ENCODE data around the gene HJV.
A peak's percentile ranks its signal among the peaks of the same experiment; 100 is the strongest.
"Not testable (repeated sequence)": the region's sequence is repeated elsewhere in the genome, so short reads cannot be mapped to it uniquely, and the experiment has no call there.

Gene HJV

GRCh38 chr1:146021622-146022402 is at the start of gene HJV:
HJV (minus strand) TSS chr1:146021735; CDS start chr1:146020231, 1,504 bp downstream.
- DNase-seq (ENCODE audit: low read depth, low spot score): no peak

- DNase-seq (ENCODE audit: low read depth, low spot score): not testable (repeated sequence)
These were observed 37.6 kb upstream of the HJV start for GRCh38 chr1:146059148-146059547.

GRCh38 chr1:146051852-146052676 is 30.5 kb upstream of the HJV start:
- DNase-seq (ENCODE audit: low read depth, low spot score): peak; percentile 96

GRCh38 chr1:146051452-146051851 is 29.9 kb upstream of the HJV start:
- no peak for DNase-seq (ENCODE audit: low read depth, low spot score)

- DNase-seq (ENCODE audit: low read depth, low spot score): not testable (repeated sequence)
These were observed 29.1 kb upstream of the HJV start for GRCh38 chr1:146050652-146050963.

- DNase-seq (ENCODE audit: low read depth, low spot score): not testable (repeated sequence)
These were observed 28.5 kb upstream of the HJV start for GRCh38 chr1:146049866-146050651.

GRCh38 chr1:146049436-146049835 is 27.9 kb upstream of the HJV start:
- peak; percentile 48 for DNase-seq (ENCODE audit: low read depth, low spot score)

- DNase-seq (ENCODE audit: low read depth, low spot score): peak; percentile 9
These were observed 27.1 kb upstream of the HJV start for GRCh38 chr1:146048514-146049115.

GRCh38 chr1:146046664-146047063 is 25.1 kb upstream of the HJV start:
- no peak for DNase-seq (ENCODE audit: low read depth, low spot score)

- peak; percentile 41 for DNase-seq (ENCODE audit: low read depth, low spot score)
These were observed 18.3 kb upstream of the HJV start for GRCh38 chr1:146039844-146040194.

- DNase-seq (ENCODE audit: low read depth, low spot score): peak; percentile 95
These were observed 15.6 kb upstream of the HJV start for GRCh38 chr1:146036965-146037646.

- DNase-seq (ENCODE audit: low read depth, low spot score): no peak
These were observed 14.9 kb upstream of the HJV start for GRCh38 chr1:146036241-146036964.

GRCh38 chr1:146035048-146035423 is 13.5 kb upstream of the HJV start:
- no peak for DNase-seq (ENCODE audit: low read depth, low spot score)

- DNase-seq (ENCODE audit: low read depth, low spot score): peak; percentile 44
These were observed 11.2 kb upstream of the HJV start for GRCh38 chr1:146032631-146033219.

GRCh38 chr1:146031476-146031875 is 9.9 kb upstream of the HJV start:
- DNase-seq (ENCODE audit: low read depth, low spot score): no peak

GRCh38 chr1:146029117-146029516 is 7.6 kb upstream of the HJV start:
- no peak for DNase-seq (ENCODE audit: low read depth, low spot score)

- not testable (repeated sequence) for DNase-seq (ENCODE audit: low read depth, low spot score)
These were observed 5.1 kb upstream of the HJV start for GRCh38 chr1:146026650-146027049.

- DNase-seq (ENCODE audit: low read depth, low spot score): not testable (repeated sequence)
These were observed 4.4 kb upstream of the HJV start for GRCh38 chr1:146025787-146026495.

- DNase-seq (ENCODE audit: low read depth, low spot score): no peak
These were observed 1.0 kb upstream of the HJV start for GRCh38 chr1:146022403-146023127.

Data from ELF-1 (cell line).